Loucy (cell line): ENCODE data around the gene PEMT.

Experiments used
- H2AFZ ChIP-seq: fragments of 200-600 bp; sonication (generic); 2 replicates; pipeline ENCODE4 v1.6.0; 2016; ENCODE audit warnings: antibody characterized with exemption, mild to moderate bottlenecking, low read length, moderate library complexity
- H3F3A ChIP-seq: fragments of 200-600 bp; 2 replicates; pipeline ENCODE4 v1.6.0; 2016; ENCODE audit warnings: antibody characterized with exemption, low read depth, mild to moderate bottlenecking
- H3K27me3 ChIP-seq: fragments of 200-600 bp; sonication (generic); 2 replicates; pipeline ENCODE4 v1.6.1; 2014; ENCODE audit warnings: low read length, mild to moderate bottlenecking; ENCODE audit not compliant: insufficient read depth, poor library complexity, severe bottlenecking
- H3K36me3 ChIP-seq: fragments of 200-600 bp; sonication (generic); 2 replicates; pipeline ENCODE4 v1.6.1; 2016; ENCODE audit warnings: low read length; ENCODE audit not compliant: insufficient read depth
- H3K4me1 ChIP-seq: fragments of 200-600 bp; sonication (generic); 2 replicates; pipeline ENCODE4 v1.5.1; 2014; ENCODE audit warnings: low read length, mild to moderate bottlenecking; ENCODE audit not compliant: insufficient read depth, poor library complexity, severe bottlenecking
- H3K4me2 ChIP-seq: fragments of 200-600 bp; sonication (generic); 2 replicates; pipeline ENCODE4 v1.6.0; 2014; ENCODE audit warnings: antibody characterized with exemption, low read length, low read depth, mild to moderate bottlenecking; ENCODE audit not compliant: poor library complexity, severe bottlenecking
- H3K4me3 ChIP-seq: fragments of 200-600 bp; sonication (generic); 2 replicates; pipeline ENCODE4 v1.5.1; 2014; ENCODE audit warnings: low read length, mild to moderate bottlenecking, mixed read lengths; ENCODE audit not compliant: poor library complexity, severe bottlenecking
- H3K79me2 ChIP-seq: fragments of 200-600 bp; sonication (generic); 2 replicates; pipeline ENCODE4 v1.6.1; 2014; ENCODE audit warnings: low read length; ENCODE audit not compliant: insufficient read depth
- H3K9ac ChIP-seq: fragments of 200-600 bp; sonication (generic); 2 replicates; pipeline ENCODE4 v1.6.0; 2014; ENCODE audit warnings: mild to moderate bottlenecking, low read depth, low read length, moderate library complexity; ENCODE audit not compliant: poor library complexity, severe bottlenecking
- H3K9me2 ChIP-seq: fragments of 200-600 bp; sonication (generic); replicated peaks from 2 replicates; pipeline ENCODE4 v1.6.1; 2016; ENCODE audit warnings: low read depth, low read length, mixed read lengths
- H3K9me3 ChIP-seq: fragments of 200-600 bp; sonication (generic); 2 replicates; pipeline ENCODE4 v1.6.1; 2014; ENCODE audit warnings: mild to moderate bottlenecking, antibody characterized with exemption, low read length, low read depth; ENCODE audit not compliant: insufficient read depth
- H4K20me1 ChIP-seq: fragments of 200-600 bp; sonication (generic); 2 replicates; pipeline ENCODE4 v1.6.0; 2014; ENCODE audit warnings: antibody characterized with exemption, low read length, mild to moderate bottlenecking; ENCODE audit not compliant: insufficient read depth, poor library complexity, severe bottlenecking
- EZH2phosphoT487 ChIP-seq: fragments of 200-600 bp; IDR thresholded peaks from 2 replicates; pipeline ENCODE4 v1.6.1; 2018; ENCODE audit warnings: antibody characterized with exemption, mild to moderate bottlenecking, moderate library complexity, borderline replicate concordance
- TF ChIP-seq, protein P1 (sequence below): fragments of 200-600 bp; sonication (generic); conservative IDR thresholded peaks from 2 replicates; pipeline ENCODE4 v1.5.1; 2014; ENCODE audit warnings: mild to moderate bottlenecking, antibody characterized with exemption, low read length

The PEMT gene

DNA sequence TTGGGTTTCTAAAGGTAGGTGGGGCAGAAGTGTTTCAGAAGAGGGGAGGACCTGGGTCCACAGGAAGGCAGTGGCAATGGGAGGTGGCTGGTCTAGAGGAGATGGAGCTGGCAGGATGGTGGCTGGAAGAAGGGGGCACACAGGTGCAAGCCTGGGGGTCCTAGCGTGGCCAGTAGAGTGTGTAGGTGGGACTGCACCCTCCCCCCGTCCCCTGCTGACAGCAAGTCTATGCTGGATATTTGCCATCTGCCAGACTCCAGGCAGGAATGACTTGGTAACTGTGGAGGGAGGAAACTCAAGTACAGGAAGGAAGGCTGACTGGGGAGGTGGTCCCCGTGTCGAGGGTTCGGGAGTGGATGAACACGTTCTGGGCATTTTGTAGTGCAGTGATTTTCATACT lies 106.1 kb downstream of the PEMT start:
- H4K20me1 ChIP-seq = peaks cover 6% of the 10 kb centered on the region
- no peak overlapping the region for H3K4me2 ChIP-seq
- no peaks in the 10 kb centered on the region for H3K9me2 ChIP-seq
- no peak for TF ChIP-seq EZH2phosphoT487
- TF ChIP-seq, protein P1, sequence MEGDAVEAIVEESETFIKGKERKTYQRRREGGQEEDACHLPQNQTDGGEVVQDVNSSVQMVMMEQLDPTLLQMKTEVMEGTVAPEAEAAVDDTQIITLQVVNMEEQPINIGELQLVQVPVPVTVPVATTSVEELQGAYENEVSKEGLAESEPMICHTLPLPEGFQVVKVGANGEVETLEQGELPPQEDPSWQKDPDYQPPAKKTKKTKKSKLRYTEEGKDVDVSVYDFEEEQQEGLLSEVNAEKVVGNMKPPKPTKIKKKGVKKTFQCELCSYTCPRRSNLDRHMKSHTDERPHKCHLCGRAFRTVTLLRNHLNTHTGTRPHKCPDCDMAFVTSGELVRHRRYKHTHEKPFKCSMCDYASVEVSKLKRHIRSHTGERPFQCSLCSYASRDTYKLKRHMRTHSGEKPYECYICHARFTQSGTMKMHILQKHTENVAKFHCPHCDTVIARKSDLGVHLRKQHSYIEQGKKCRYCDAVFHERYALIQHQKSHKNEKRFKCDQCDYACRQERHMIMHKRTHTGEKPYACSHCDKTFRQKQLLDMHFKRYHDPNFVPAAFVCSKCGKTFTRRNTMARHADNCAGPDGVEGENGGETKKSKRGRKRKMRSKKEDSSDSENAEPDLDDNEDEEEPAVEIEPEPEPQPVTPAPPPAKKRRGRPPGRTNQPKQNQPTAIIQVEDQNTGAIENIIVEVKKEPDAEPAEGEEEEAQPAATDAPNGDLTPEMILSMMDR = no peak
- H2AFZ ChIP-seq = no peak overlapping the region
- H3K27me3 ChIP-seq = no peaks in the 10 kb centered on the region
- H3K4me1 ChIP-seq = peaks cover 38% of the 10 kb centered on the region
- H3F3A ChIP-seq = no peaks in the 10 kb centered on the region
- H3K4me3 ChIP-seq = no peak overlapping the region
- peaks cover 8% of the 10 kb centered on the region; the same call in 1 of the 2 replicates for H3K36me3 ChIP-seq
- no peak overlapping the region for H3K9ac ChIP-seq
- peaks cover 63% of the 10 kb centered on the region for H3K79me2 ChIP-seq
- H3K9me3 ChIP-seq = no peaks in the 10 kb centered on the region

DNA sequence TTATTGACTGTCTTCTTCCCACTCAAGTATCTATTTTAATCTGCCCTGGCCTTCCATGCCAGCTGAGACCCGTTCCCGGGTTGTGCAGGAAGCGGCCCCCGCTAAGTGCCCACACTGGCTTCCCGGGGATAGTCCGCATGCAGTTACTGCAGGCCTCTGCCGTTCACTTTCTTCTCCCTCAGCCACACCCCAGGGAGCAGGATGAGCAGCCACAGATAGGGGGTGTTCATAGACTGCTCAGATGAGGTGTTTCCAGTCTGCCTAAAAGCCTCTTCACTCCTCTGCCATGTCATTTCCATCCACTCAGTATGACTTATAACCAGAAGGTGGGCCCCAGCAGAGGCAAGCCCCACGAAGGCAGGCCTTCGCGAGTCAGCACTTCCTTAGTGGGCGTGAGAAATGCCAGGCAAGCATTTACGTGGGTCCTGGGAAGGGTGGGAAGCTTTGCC lies 107.0 kb downstream of the PEMT start:
- peaks cover 48% of the 10 kb centered on the region for H3K4me1 ChIP-seq
- H3K36me3 ChIP-seq = peaks cover 8% of the 10 kb centered on the region; the same call in 1 of the 2 replicates
- peaks cover 67% of the 10 kb centered on the region for H3K79me2 ChIP-seq
- no peaks in the 10 kb centered on the region for H3K9me3 ChIP-seq
- no peak overlapping the region for H2AFZ ChIP-seq
- H3K27me3 ChIP-seq = no peaks in the 10 kb centered on the region
- H4K20me1 ChIP-seq = peaks cover 13% of the 10 kb centered on the region
- H3K4me2 ChIP-seq = peak overlapping the region; percentile 45
- H3K4me3 ChIP-seq = no peak overlapping the region
- H3F3A ChIP-seq = no peaks in the 10 kb centered on the region
- no peaks in the 10 kb centered on the region for H3K9me2 ChIP-seq
- peak overlapping the region; percentile 35 for H3K9ac ChIP-seq
- TF ChIP-seq, protein P1 = no peak
- no peak for TF ChIP-seq EZH2phosphoT487

DNA sequence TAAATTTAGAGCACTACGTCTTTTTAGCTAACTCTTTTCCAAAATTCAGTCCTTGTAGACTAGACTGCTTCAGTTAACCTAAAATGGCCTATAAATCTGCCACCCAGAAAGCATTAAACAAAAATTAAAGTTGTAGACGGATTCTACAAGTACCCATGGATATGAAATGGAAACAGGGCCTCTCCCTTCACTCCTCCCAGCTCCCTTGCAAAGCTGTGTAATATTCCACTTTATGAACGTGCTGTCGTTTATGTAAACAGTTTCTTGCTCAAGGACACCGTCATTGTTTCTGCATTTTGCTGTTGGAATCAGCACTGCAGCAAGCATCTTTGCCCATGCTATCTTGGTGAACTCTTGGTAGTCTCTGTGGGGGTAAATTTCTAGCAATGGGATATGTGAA lies 109.6 kb downstream of the PEMT start:
- peak overlapping the region; percentile 98 for H3K9ac ChIP-seq
- H2AFZ ChIP-seq = no peak overlapping the region
- H3K79me2 ChIP-seq = peaks cover 90% of the 10 kb centered on the region
- H3K27me3 ChIP-seq = no peaks in the 10 kb centered on the region
- peak overlapping the region; percentile 98 for H3K4me3 ChIP-seq
- peaks cover 19% of the 10 kb centered on the region for H4K20me1 ChIP-seq
- no peaks in the 10 kb centered on the region for H3K9me3 ChIP-seq
- TF ChIP-seq EZH2phosphoT487 = no peak
- TF ChIP-seq, protein P1 = no peak
- H3F3A ChIP-seq = no peaks in the 10 kb centered on the region
- no peaks in the 10 kb centered on the region; the same call in 1 of the 2 replicates for H3K36me3 ChIP-seq
- peak overlapping the region; percentile 99 for H3K4me2 ChIP-seq
- peaks cover 65% of the 10 kb centered on the region for H3K4me1 ChIP-seq
- H3K9me2 ChIP-seq = no peaks in the 10 kb centered on the region
